GM12878 (cell line): ENCODE data around the gene RETREG3. TPM values are rescaled to one million over a fixed set of nuclear protein-coding genes. Genes with fewer than 3 reads are reported as not detected.

Experiments used
- ATAC-seq: fragments of 200-7000 bp; cut with Tn5 transposase; 3 replicates; pipeline ENCODE4 v1.9.1; 2020; ENCODE audit warnings: mild to moderate bottlenecking, moderate library complexity
- BruUV-seq: library from RNA; stranded (reverse); fragments of 400-500 nt; replicated peaks from 2 replicates; lab custom pipeline; 2021; lab: Mats Ljungman, UMichigan
- CTCF ChIA-PET: fragments of 300-600 bp; sonication (Branson Sonifier 250); formaldehyde crosslinking; extraction: SDS; loops from one replicate; lab custom pipeline; 2021; ENCODE audit warnings: inconsistent platforms; lab: Yijun Ruan, JAX
- POLR2A ChIA-PET: fragments of 350-600 bp; formaldehyde crosslinking; extraction: SDS; loops from one replicate; lab custom pipeline; 2021; ENCODE audit warnings: inconsistent platforms; lab: Charles Lee
- RAD21 ChIA-PET: fragments of 300-600 bp; sonication (Branson Sonifier 250); formaldehyde crosslinking; loops from one replicate; lab custom pipeline; 2023; ENCODE audit warnings: antibody characterized with exemption; ENCODE audit not compliant: unreplicated experiment; lab: Charles Lee
- SMC1A ChIA-PET: fragments of 300-600 bp; sonication (Branson Sonifier 250); formaldehyde crosslinking; loops from one replicate; lab custom pipeline; 2023; ENCODE audit not compliant: unreplicated experiment, uncharacterized antibody; lab: Charles Lee
- DNase-seq: peaks from one replicate; pipeline ENCODE4 v3.0.0-alpha.2; 2011; ENCODE audit warnings: low read depth, low spot score
- FAIRE-seq: peaks from 3 replicates; lab custom pipeline; 2011; peaks lifted over from hg19 to GRCh38; lab: Jason Lieb, UNC
- H2AFZ ChIP-seq: 2 replicates; pipeline ENCODE4 v1.6.0; 2011; ENCODE audit warnings: low read depth, low read length, control low read depth; ENCODE audit not compliant: control insufficient read depth
- H3K27ac ChIP-seq: 2 replicates; pipeline ENCODE4 v1.5.1; 2011; ENCODE audit warnings: control low read depth; ENCODE audit not compliant: control insufficient read depth, insufficient read depth
- H3K27me3 ChIP-seq, 2 experiments: replicated peaks in 1 of 2; 2 replicates each; pipeline versions ENCODE4 v1.6.0 to v1.6.1; 2011; ENCODE audit warnings: low read length in 1 of 2; ENCODE audit not compliant: control insufficient read depth in 2 of 2, insufficient read depth in 2 of 2
- H3K36me3 ChIP-seq, 2 experiments: 2 replicates each; pipeline ENCODE4 v1.5.1; 2011; ENCODE audit warnings: low read length in 1 of 2; ENCODE audit not compliant: control insufficient read depth in 2 of 2, insufficient read depth in 2 of 2
- H3K4me1 ChIP-seq: 2 replicates; pipeline ENCODE4 v1.6.1; 2011; ENCODE audit warnings: mild to moderate bottlenecking, low read length, moderate library complexity, mixed read lengths; ENCODE audit not compliant: control insufficient read depth, insufficient read depth
- H3K4me2 ChIP-seq: 2 replicates; pipeline ENCODE4 v1.6.0; 2011; ENCODE audit warnings: control low read depth; ENCODE audit not compliant: control insufficient read depth, insufficient read depth
- H3K4me3 ChIP-seq: fragments of 200-600 bp; sonication (generic); 2 replicates; pipeline ENCODE4 v1.5.1; 2016
- H3K79me2 ChIP-seq: 2 replicates; pipeline ENCODE4 v1.6.0; 2011; ENCODE audit warnings: low read length; ENCODE audit not compliant: control insufficient read depth, insufficient read depth
- H3K9ac ChIP-seq: 2 replicates; pipeline ENCODE4 v1.8.0; 2011; ENCODE audit warnings: low read length, control low read depth, mixed read lengths; ENCODE audit not compliant: control insufficient read depth, insufficient read depth
- H3K9me3 ChIP-seq: replicated peaks from 3 replicates; pipeline ENCODE4 v1.5.1; 2011; ENCODE audit warnings: mild to moderate bottlenecking, low read length; ENCODE audit not compliant: control insufficient read depth, insufficient read depth
- H4K20me1 ChIP-seq: 2 replicates; pipeline ENCODE4 v1.6.0; 2011; ENCODE audit not compliant: control insufficient read depth, insufficient read depth
- BCL11A ChIP-seq: IDR thresholded peaks from 2 replicates; pipeline ENCODE4 v1.6.1; 2011; ENCODE audit warnings: low read depth, low read length
- EED ChIP-seq: sonication (generic); IDR thresholded peaks from 2 replicates; pipeline ENCODE4 v1.6.1; 2016; ENCODE audit warnings: antibody characterized with exemption, low read depth
- FOS ChIP-seq: IDR thresholded peaks from 3 replicates; pipeline ENCODE4 v1.6.1; 2011; ENCODE audit warnings: borderline replicate concordance; ENCODE audit not compliant: insufficient read length; ENCODE audit errors: extremely low read depth
- IKZF1 ChIP-seq: fragments of 450-650 bp; conservative IDR thresholded peaks from 2 replicates; pipeline ENCODE4 v1.6.1; 2017; ENCODE audit warnings: antibody characterized with exemption, mild to moderate bottlenecking
- IRF4 ChIP-seq: IDR thresholded peaks from 2 replicates; pipeline ENCODE4 v1.6.1; 2011; ENCODE audit warnings: low read depth, low read length
- JUNB ChIP-seq: IDR thresholded peaks from 2 replicates; pipeline ENCODE4 v1.6.1; 2016; ENCODE audit warnings: antibody characterized with exemption, mild to moderate bottlenecking
- NFIC ChIP-seq: IDR thresholded peaks from 2 replicates; pipeline ENCODE4 v1.6.1; 2012; ENCODE audit warnings: low read depth, mild to moderate bottlenecking, inconsistent platforms, low read length, moderate library complexity
- RFX5 ChIP-seq: IDR thresholded peaks from 2 replicates; pipeline ENCODE4 v1.6.1; 2011; ENCODE audit warnings: low read depth, low read length, improper control_type of control experiment
- SREBF2 ChIP-seq: IDR thresholded peaks from 2 replicates; pipeline ENCODE4 v1.6.1; 2012; ENCODE audit warnings: mild to moderate bottlenecking, low read length
- TCF12 ChIP-seq: IDR thresholded peaks from 2 replicates; pipeline ENCODE4 v1.6.1; 2011; ENCODE audit warnings: low read depth, mild to moderate bottlenecking, low read length
- ZNF207 ChIP-seq: fragments of 450-650 bp; IDR thresholded peaks from 2 replicates; pipeline ENCODE4 v1.6.1; 2014; ENCODE audit warnings: antibody characterized with exemption, mild to moderate bottlenecking, borderline replicate concordance
- WGBS: methylation state at CpG from one replicate; pipeline ENCODE4 v1.1.6; 2016; ENCODE audit warnings: low lambda C conversion rate; ENCODE audit not compliant: insufficient replicate concordance, insufficient coverage; ENCODE audit errors: missing lambda C conversion rate; 5-methylcytosine and 5-hydroxymethylcytosine counted together
- in situ Hi-C: fragments of 300-500 bp; cut with MboI; formaldehyde crosslinking; loops from 9 replicates; pipeline ENCODE4 v1.14.3; 2018; ENCODE audit warnings: mixed read lengths
- intact Hi-C: fragments of 100-400 bp; cut with micrococcal nuclease; formaldehyde crosslinking; loops from one replicate; pipeline ENCODE4 v1.14.2; 2022; ENCODE audit not compliant: unreplicated experiment
- polyA plus RNA-seq, 11 experiments: library from polyadenylated mRNA; depleted of rRNA in 4 of 11; unstranded in 6 of 11; stranded (reverse) in 5 of 11; fragments of >200 nt; fragmentation: Nextera tagmentation in 4 of 11; fragmentation: Illumina TruSeq in 1 of 11; extraction: Ambion mirVana in 4 of 11; extraction: Trizol in 1 of 11; gene quantifications; 1 replicate in 1 of 11; 2 replicates in 10 of 11; pipeline versions ENCODE4 v1.2.1 to v1.2.3, GENCODE V29; 2011 to 2016; ENCODE audit warnings: inconsistent platforms in 2 of 11, missing spikeins in 2 of 11, low read depth in 1 of 11
- total RNA-seq, 4 experiments: library from RNA; depleted of rRNA in 3 of 4; stranded (reverse); fragments of >200 nt in 3 of 4; fragmentation: Illumina TruSeq in 1 of 4; extraction: Trizol in 1 of 4; gene quantifications; 2 replicates each; pipeline versions ENCODE4 v1.2.1 to v1.2.3, GENCODE V29; 2013 to 2021

Gene RETREG3
- total and polyA plus RNA-seq, 10 of the 15 experiments (the other 5 are each of a cell fraction or from before 2014, with no cell fraction given), result 7.0 to 50.6 (median 27.3) TPM

GRCh38 chr17:42623732-42624596 lies 14.8 kb upstream of the RETREG3 start:
- POLR2A ChIA-PET, result interaction anchor here (0.5 to 2.7 kb wide), 8 partner anchors 16 to 510 kb away, joined by 3 to 11 read pairs (median 4); partner anchors contain the start of genes PLEKHH3 and PSMC3IP
- Histone ChIP-seq H3K4me2 (no peak overlapping the region), H3K4me3 (no peak overlapping the region), H4K20me1 (no peaks in the 10 kb centered on the region), H3K27me3 (no peaks in the 10 kb centered on the region), H3K79me2 (no peaks in the 10 kb centered on the region), H3K9me3 (no peaks in the 10 kb centered on the region), H2AFZ (no peak overlapping the region; the same call in 1 of the 2 replicates), H3K36me3 (no peaks in the 10 kb centered on the region), H3K4me1 (peaks cover 22% of the 10 kb centered on the region), H3K9ac (no peak overlapping the region), H3K27ac (no peak overlapping the region)
- DNase-seq (no peak), FAIRE-seq (no peak), ATAC-seq (peak; percentile 40)
- SMC1A ChIA-PET, result interaction anchor here (0.8 to 7.7 kb wide), 8 partner anchors 14 to 53 kb away, joined by 3 to 96 read pairs (median 4); partner anchors contain the start of genes RETREG3 and TUBG1
- TF ChIP-seq FOS (no peak), BCL11A (no peak), IRF4 (peak; percentile 75; the same call in 1 of the 2 replicates), SREBF2 (no peak), JUNB (peak; percentile 71), IKZF1 (0 out of 2 replicates have a peak, but pooled peaks have one; percentile 36), TCF12 (0 out of 2 replicates have a peak, but pooled peaks have one; percentile 52), RFX5 (no peak), NFIC (no peak), ZNF207 (no peak), EED (peak; percentile 34; the same call in 1 of the 2 replicates)
- intact Hi-C loops (no loop called here), in situ Hi-C loops (loop anchor here (25.0 kb wide), 1 partner anchor 588 kb away; the partner anchor contains the start of gene TMEM106A)
- 82% methylated on average over 7 of the region's 7 CpGs for WGBS
- RAD21 ChIA-PET, result interaction anchor here (1.0 to 1.4 kb wide), 3 partner anchors 9 to 57 kb away, joined by 3 to 4 read pairs (median 4); no protein-coding TSS in a partner anchor
- no TSS peak for BruUV-seq
- CTCF ChIA-PET, result interaction anchor here (0.6 to 8.5 kb wide), 6 partner anchors 14 to 361 kb away, joined by 3 to 134 read pairs (median 3); partner anchors contain the start of genes CCR10 and PLEKHH3
